SK-N-MC (cell line): Measurements from ENCODE around the gene STAT5B.
"Not testable (repeated sequence)": the region's sequence is repeated elsewhere in the genome, so short reads cannot be mapped to it uniquely, and the experiment has no call there.

ENCODE experiments used
- DNase-seq: peaks from one replicate; pipeline ENCODE4 v3.0.0-alpha.2; 2011; ENCODE audit warnings: low read depth, low spot score
- H3K27ac ChIP-seq: fragments of 200-600 bp; sonication (generic); 2 replicates; pipeline ENCODE4 v1.5.1; 2016; ENCODE audit warnings: mixed run types
- H3K36me3 ChIP-seq: fragments of 200-600 bp; sonication (generic); 2 replicates; pipeline ENCODE4 v1.6.1; 2017; ENCODE audit warnings: antibody characterized with exemption, low read length, mixed read lengths; ENCODE audit not compliant: insufficient read depth
- H3K4me3 ChIP-seq: fragments of 200-600 bp; sonication (generic); 2 replicates; pipeline ENCODE4 v1.5.1; 2016
- H3K9ac ChIP-seq: fragments of 200-600 bp; sonication (generic); 2 replicates; pipeline ENCODE4 v1.8.0; 2017; ENCODE audit warnings: mixed run types, mixed read lengths; ENCODE audit not compliant: insufficient read length
- H3K9me3 ChIP-seq: fragments of 200-600 bp; sonication (generic); 2 replicates; pipeline ENCODE4 v1.6.1; 2017; ENCODE audit warnings: low read depth, mild to moderate bottlenecking, antibody characterized with exemption, low read length, moderate library complexity, mixed read lengths
- EZH2 ChIP-seq: fragments of 200-600 bp; sonication (generic); IDR thresholded peaks from one replicate; pipeline ENCODE4 v1.6.1; 2017; ENCODE audit warnings: antibody characterized with exemption
- FOXP2 ChIP-seq: optimal IDR thresholded peaks from 2 replicates; pipeline ENCODE3; 2011; ENCODE audit warnings: mild to moderate bottlenecking, moderate library complexity; ENCODE audit not compliant: insufficient read depth; ENCODE audit errors: extremely low read length, control extremely low read depth
- POLR2AphosphoS5 ChIP-seq: IDR thresholded peaks from 2 replicates; pipeline ENCODE4 v1.6.1; 2012; ENCODE audit warnings: mild to moderate bottlenecking, low read depth, low read length, borderline replicate concordance

The STAT5B gene

DNA sequence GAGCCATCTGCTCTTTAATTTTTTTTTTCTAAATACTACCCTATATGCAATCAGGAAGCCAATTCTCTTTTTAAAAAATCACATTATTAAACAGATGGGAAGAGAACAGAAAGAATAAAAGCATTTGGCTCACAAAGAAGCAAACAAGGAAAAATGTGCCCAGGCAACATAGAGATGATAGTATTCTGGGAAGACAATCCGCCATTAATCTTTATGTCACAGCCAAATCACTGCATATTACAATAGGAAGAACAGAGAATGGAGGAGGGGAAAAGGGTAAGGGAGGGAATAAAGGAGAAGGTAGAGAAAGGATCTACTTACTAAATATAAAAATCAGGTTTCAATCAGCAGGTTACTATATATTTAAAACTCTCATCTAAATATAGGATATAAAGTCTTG lies 34.3 kb downstream of the STAT5B start:
- Histone ChIP-seq H3K27ac (no peak overlapping the region), H3K9ac (no peak overlapping the region), H3K9me3 (no peaks in the 10 kb centered on the region), H3K4me3 (no peak overlapping the region), H3K36me3 (no peaks in the 10 kb centered on the region)
- no peak for DNase-seq
- TF ChIP-seq EZH2 (no peak), POLR2AphosphoS5 (no peak), FOXP2 (no peak)

GRCh38 chr17:42240863-42241262 lies 35.3 kb downstream of the STAT5B start:
- not testable (repeated sequence) for H3K27ac ChIP-seq

GRCh38 chr17:42240201-42240600 lies 36.0 kb downstream of the STAT5B start:
- Histone ChIP-seq H3K27ac (no peak overlapping the region), H3K4me3 (no peak overlapping the region), H3K36me3 (no peaks in the 10 kb centered on the region), H3K9me3 (no peaks in the 10 kb centered on the region), H3K9ac (no peak overlapping the region)
- TF ChIP-seq POLR2AphosphoS5 (no peak), EZH2 (no peak), FOXP2 (no peak)
- no peak for DNase-seq

More at GRCh38 chr17:42240863-42241262, 35.3 kb downstream of the STAT5B start:
- H3K9ac ChIP-seq, DNase-seq, H3K4me3 ChIP-seq, H3K9me3 ChIP-seq, H3K36me3 ChIP-seq: not testable (repeated sequence)

GRCh38 chr17:42239576-42239975 lies 36.6 kb downstream of the STAT5B start:
- H3K4me3 ChIP-seq, H3K9me3 ChIP-seq, DNase-seq, H3K27ac ChIP-seq, H3K9ac ChIP-seq, H3K36me3 ChIP-seq: not testable (repeated sequence)

GRCh38 chr17:42236760-42237159 lies 39.4 kb downstream of the STAT5B start:
- Histone ChIP-seq H3K27ac (no peak overlapping the region), H3K36me3 (no peaks in the 10 kb centered on the region)

GRCh38 chr17:42233994-42234393 lies 42.2 kb downstream of the STAT5B start:
- no peak for TF ChIP-seq EZH2
- no peak for TF ChIP-seq FOXP2
- no peak for TF ChIP-seq POLR2AphosphoS5
- H3K4me3 ChIP-seq, result no peak overlapping the region
- DNase-seq, result no peak
- no peak overlapping the region for H3K27ac ChIP-seq
- H3K9me3 ChIP-seq, result no peaks in the 10 kb centered on the region
- H3K36me3 ChIP-seq, result no peaks in the 10 kb centered on the region
- no peak overlapping the region for H3K9ac ChIP-seq

More at GRCh38 chr17:42236760-42237159, 39.4 kb downstream of the STAT5B start:
- TF ChIP-seq EZH2, result no peak
- Histone ChIP-seq H3K9ac (no peak overlapping the region), H3K4me3 (no peak overlapping the region), H3K9me3 (no peaks in the 10 kb centered on the region)
- DNase-seq, result no peak

- DNase-seq, result no peak
- Histone ChIP-seq H3K36me3 (no peaks in the 10 kb centered on the region), H3K9ac (no peak overlapping the region)
Measured at GRCh38 chr17:42233156-42233555, 43.0 kb downstream of the STAT5B start.

GRCh38 chr17:42230225-42230624 lies 46.0 kb downstream of the STAT5B start:
- Histone ChIP-seq H3K9me3 (no peaks in the 10 kb centered on the region), H3K4me3 (no peak overlapping the region), H3K27ac (no peak overlapping the region), H3K9ac (no peak overlapping the region), H3K36me3 (no peaks in the 10 kb centered on the region)
- DNase-seq, result no peak
- TF ChIP-seq EZH2, result no peak
- no peak for TF ChIP-seq POLR2AphosphoS5
- TF ChIP-seq FOXP2, result no peak

More at GRCh38 chr17:42233156-42233555, 43.0 kb downstream of the STAT5B start:
- Histone ChIP-seq H3K9me3 (no peaks in the 10 kb centered on the region), H3K27ac (no peak overlapping the region), H3K4me3 (no peak overlapping the region)
- no peak for TF ChIP-seq POLR2AphosphoS5
- no peak for TF ChIP-seq EZH2
- no peak for TF ChIP-seq FOXP2

- TF ChIP-seq FOXP2 (no peak), EZH2 (no peak), POLR2AphosphoS5 (no peak)
- Histone ChIP-seq H3K4me3 (no peak overlapping the region), H3K36me3 (no peaks in the 10 kb centered on the region), H3K9ac (no peak overlapping the region), H3K27ac (no peak overlapping the region), H3K9me3 (no peaks in the 10 kb centered on the region)
- no peak for DNase-seq
Measured at GRCh38 chr17:42227849-42228700, 48.1 kb downstream of the STAT5B start.
